HUES64 (cell line): Measurements from ENCODE around the gene PRR23E.

Experiments
- H3K27ac ChIP-seq: 2 replicates; pipeline ENCODE4 v1.7.0; 2013; ENCODE audit warnings: low read depth, low read length, inconsistent platforms
- H3K27me3 ChIP-seq: 2 replicates; pipeline ENCODE4 v1.6.1; 2013; ENCODE audit warnings: mild to moderate bottlenecking, low read length; ENCODE audit not compliant: insufficient read depth
- H3K36me3 ChIP-seq: 2 replicates; pipeline ENCODE4 v1.6.1; 2013; ENCODE audit warnings: mild to moderate bottlenecking, low read length; ENCODE audit not compliant: insufficient read depth
- H3K4me1 ChIP-seq: 2 replicates; pipeline ENCODE4 v1.6.1; 2013; ENCODE audit warnings: mild to moderate bottlenecking, low read length, moderate library complexity; ENCODE audit not compliant: insufficient read depth
- H3K4me3 ChIP-seq: 2 replicates; pipeline ENCODE4 v1.5.1; 2013; ENCODE audit warnings: mild to moderate bottlenecking, low read length, moderate library complexity
- H3K9ac ChIP-seq: 2 replicates; pipeline ENCODE4 v1.6.1; 2013; ENCODE audit warnings: mild to moderate bottlenecking, low read depth, low read length
- H3K9me3 ChIP-seq: 2 replicates; pipeline ENCODE4 v1.6.1; 2013; ENCODE audit warnings: low read depth, low read length; ENCODE audit not compliant: insufficient read depth
- WGBS: fragments of 150-250, 120-280 bp; methylation state at CpG from one replicate; pipeline ENCODE4 v1.1.7; 2013; ENCODE audit warnings: missing lambda C conversion rate; 5-methylcytosine and 5-hydroxymethylcytosine counted together

Gene PRR23E

GRCh38 chr3:127203024-127203423 is 10.1 kb downstream of the PRR23E start:
- Histone ChIP-seq H3K9me3 (peaks cover 7% of the 10 kb centered on the region; the same call in 1 of the 2 replicates), H3K36me3 (no peaks in the 10 kb centered on the region), H3K4me1 (no peaks in the 10 kb centered on the region), H3K27ac (no peak overlapping the region), H3K4me3 (no peak overlapping the region), H3K27me3 (no peaks in the 10 kb centered on the region), H3K9ac (no peak overlapping the region)
- WGBS, result 93% methylated on average over 1 of the region's 1 CpG

GRCh38 chr3:127204841-127205582 is 12.1 kb downstream of the PRR23E start:
- no peaks in the 10 kb centered on the region for H3K36me3 ChIP-seq
- WGBS, result 90% methylated on average over 17 of the region's 17 CpGs
- no peaks in the 10 kb centered on the region for H3K27me3 ChIP-seq
- H3K9ac ChIP-seq, result no peak overlapping the region
- H3K9me3 ChIP-seq, result peaks cover 7% of the 10 kb centered on the region; the same call in 1 of the 2 replicates
- H3K4me3 ChIP-seq, result no peak overlapping the region
- H3K4me1 ChIP-seq, result no peaks in the 10 kb centered on the region
- no peak overlapping the region for H3K27ac ChIP-seq

- H3K27ac ChIP-seq, result no peak overlapping the region
- H3K9ac ChIP-seq, result no peak overlapping the region
- 92% methylated on average over 3 of the region's 3 CpGs for WGBS
- H3K4me1 ChIP-seq, result no peaks in the 10 kb centered on the region
- H3K27me3 ChIP-seq, result no peaks in the 10 kb centered on the region
- H3K9me3 ChIP-seq, result peaks cover 7% of the 10 kb centered on the region; the same call in 1 of the 2 replicates
- no peaks in the 10 kb centered on the region for H3K36me3 ChIP-seq
- H3K4me3 ChIP-seq, result no peak overlapping the region
These were observed 13.2 kb downstream of the PRR23E start for GRCh38 chr3:127206154-127206553.

GRCh38 chr3:127206611-127207516 is 13.9 kb downstream of the PRR23E start:
- Histone ChIP-seq H3K27ac (no peak overlapping the region), H3K4me3 (no peak overlapping the region), H3K9ac (no peak overlapping the region), H3K4me1 (no peaks in the 10 kb centered on the region), H3K27me3 (no peaks in the 10 kb centered on the region), H3K36me3 (no peaks in the 10 kb centered on the region), H3K9me3 (peaks cover 7% of the 10 kb centered on the region; the same call in 1 of the 2 replicates)
- WGBS, result 91% methylated on average over 15 of the region's 15 CpGs

- 90% methylated on average over 8 of the region's 8 CpGs for WGBS
- no peak overlapping the region for H3K27ac ChIP-seq
- H3K36me3 ChIP-seq, result no peaks in the 10 kb centered on the region
- no peaks in the 10 kb centered on the region for H3K9me3 ChIP-seq
- no peak overlapping the region for H3K9ac ChIP-seq
- no peaks in the 10 kb centered on the region for H3K27me3 ChIP-seq
- H3K4me3 ChIP-seq, result no peak overlapping the region
- H3K4me1 ChIP-seq, result no peaks in the 10 kb centered on the region
These were observed 15.0 kb downstream of the PRR23E start for GRCh38 chr3:127207727-127208482.

GRCh38 chr3:127208483-127209100 is 15.7 kb downstream of the PRR23E start:
- no peaks in the 10 kb centered on the region for H3K36me3 ChIP-seq
- H3K9me3 ChIP-seq, result no peaks in the 10 kb centered on the region
- H3K4me3 ChIP-seq, result no peak overlapping the region
- H3K27me3 ChIP-seq, result no peaks in the 10 kb centered on the region
- H3K4me1 ChIP-seq, result no peaks in the 10 kb centered on the region
- 88% methylated on average over 14 of the region's 14 CpGs for WGBS
- H3K9ac ChIP-seq, result no peak overlapping the region
- H3K27ac ChIP-seq, result no peak overlapping the region

GRCh38 chr3:127209155-127209839 is 16.4 kb downstream of the PRR23E start:
- Histone ChIP-seq H3K36me3 (no peaks in the 10 kb centered on the region), H3K4me3 (no peak overlapping the region), H3K4me1 (no peaks in the 10 kb centered on the region), H3K27me3 (no peaks in the 10 kb centered on the region), H3K9ac (no peak overlapping the region), H3K27ac (no peak overlapping the region), H3K9me3 (no peaks in the 10 kb centered on the region)
- WGBS, result 77% methylated on average over 13 of the region's 13 CpGs

GRCh38 chr3:127209840-127210653 is 17.1 kb downstream of the PRR23E start:
- Histone ChIP-seq H3K27ac (no peak overlapping the region), H3K4me1 (no peaks in the 10 kb centered on the region), H3K27me3 (no peaks in the 10 kb centered on the region), H3K4me3 (no peak overlapping the region), H3K36me3 (no peaks in the 10 kb centered on the region), H3K9ac (no peak overlapping the region), H3K9me3 (no peaks in the 10 kb centered on the region)
- 64% methylated on average over 14 of the region's 14 CpGs for WGBS

GRCh38 chr3:127210654-127210943 is 17.7 kb downstream of the PRR23E start:
- Histone ChIP-seq H3K9ac (no peak overlapping the region), H3K27me3 (no peaks in the 10 kb centered on the region), H3K4me3 (no peak overlapping the region), H3K4me1 (no peaks in the 10 kb centered on the region), H3K27ac (no peak overlapping the region), H3K36me3 (no peaks in the 10 kb centered on the region), H3K9me3 (no peaks in the 10 kb centered on the region)
- 92% methylated on average over 7 of the region's 7 CpGs for WGBS
